ENCODE measurements around the gene TBXAS1. TPM values are rescaled to one million over a fixed set of nuclear protein-coding genes. Genes with fewer than 3 reads are reported as not detected.

Gene TBXAS1
- total and polyA plus RNA-seq, 2 of the 8 experiments (the other 6 are each of a cell fraction or from before 2014, with no cell fraction given), result 0.86 to 2.1 TPM

DNA sequence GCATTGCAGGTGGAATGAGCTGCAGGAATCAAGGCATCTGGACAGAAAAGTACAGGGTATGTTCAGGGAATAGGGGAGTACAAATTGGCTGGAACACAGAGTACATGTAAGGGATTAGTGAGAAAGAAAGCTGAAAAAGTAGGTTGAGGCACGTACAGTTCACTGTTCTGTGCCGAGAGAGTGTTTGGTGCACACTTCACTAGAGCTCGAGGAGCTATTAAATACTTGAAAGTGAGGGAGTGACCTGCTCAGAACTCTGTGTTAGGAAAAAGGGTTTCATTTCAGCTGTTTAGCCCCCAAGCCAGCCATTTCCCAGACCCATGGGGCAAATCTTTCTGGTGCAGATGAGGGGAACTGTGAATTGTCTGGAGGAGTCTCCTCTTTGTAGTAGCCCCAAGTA lies 115.2 kb downstream of the TBXAS1 start (continued):
- TF ChIP-seq ATF2 (IDR thresholded peaks at IDR 0.05; ENCODE audit: low read length), result no peak
- no peak for TF ChIP-seq CHD2 (IDR thresholded peaks at IDR 0.05; ENCODE audit: low read length)
- no peak for TF ChIP-seq SIRT6 (IDR thresholded peaks at IDR 0.05; ENCODE audit: low read length)
- TF ChIP-seq, protein P1, sequence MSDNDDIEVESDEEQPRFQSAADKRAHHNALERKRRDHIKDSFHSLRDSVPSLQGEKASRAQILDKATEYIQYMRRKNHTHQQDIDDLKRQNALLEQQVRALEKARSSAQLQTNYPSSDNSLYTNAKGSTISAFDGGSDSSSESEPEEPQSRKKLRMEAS (IDR thresholded peaks at IDR 0.05), result no peak
- no peak for TF ChIP-seq TEAD4 (IDR thresholded peaks at IDR 0.05; ENCODE audit: low read depth, low read length)

Measured in H1 (cell line).